AG10803 (cell line): ENCODE data around the gene ABCD4.

Source experiments
- DNase-seq: peaks from one replicate; pipeline ENCODE4 v3.0.0; 2010; ENCODE audit warnings: low read depth
- H3K4me3 ChIP-seq: 2 replicates; pipeline ENCODE4 v1.5.1; 2011; ENCODE audit warnings: mild to moderate bottlenecking, low read length, control low read depth
- TF ChIP-seq, protein P1 (sequence below): conservative IDR thresholded peaks from 2 replicates; pipeline ENCODE4 v1.5.1; 2011; ENCODE audit warnings: mild to moderate bottlenecking, low read length, control low read depth, inconsistent platforms

Gene ABCD4

DNA sequence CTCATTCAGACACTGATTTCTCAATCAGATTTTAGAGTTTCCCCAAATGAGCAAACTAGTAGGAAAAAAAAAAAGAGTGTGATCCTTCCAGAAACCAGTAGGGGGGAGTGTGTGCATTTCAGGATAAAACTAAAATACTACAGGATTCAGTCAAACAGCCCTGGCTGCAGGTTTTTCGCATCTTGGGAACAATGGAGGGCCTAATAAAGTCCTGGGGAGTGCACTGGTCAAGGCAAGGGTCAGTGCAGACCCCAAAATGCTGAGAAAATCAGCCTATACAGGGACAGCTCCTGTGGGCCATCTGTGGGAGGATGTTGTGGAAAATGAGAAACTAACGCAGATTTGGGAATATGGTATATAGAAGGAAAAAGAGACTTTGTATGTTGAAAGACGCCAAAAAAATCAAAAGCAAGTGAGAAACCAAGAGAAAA lies 22.2 kb upstream of the ABCD4 start:
- no peak overlapping the region for H3K4me3 ChIP-seq
- TF ChIP-seq, protein P1, sequence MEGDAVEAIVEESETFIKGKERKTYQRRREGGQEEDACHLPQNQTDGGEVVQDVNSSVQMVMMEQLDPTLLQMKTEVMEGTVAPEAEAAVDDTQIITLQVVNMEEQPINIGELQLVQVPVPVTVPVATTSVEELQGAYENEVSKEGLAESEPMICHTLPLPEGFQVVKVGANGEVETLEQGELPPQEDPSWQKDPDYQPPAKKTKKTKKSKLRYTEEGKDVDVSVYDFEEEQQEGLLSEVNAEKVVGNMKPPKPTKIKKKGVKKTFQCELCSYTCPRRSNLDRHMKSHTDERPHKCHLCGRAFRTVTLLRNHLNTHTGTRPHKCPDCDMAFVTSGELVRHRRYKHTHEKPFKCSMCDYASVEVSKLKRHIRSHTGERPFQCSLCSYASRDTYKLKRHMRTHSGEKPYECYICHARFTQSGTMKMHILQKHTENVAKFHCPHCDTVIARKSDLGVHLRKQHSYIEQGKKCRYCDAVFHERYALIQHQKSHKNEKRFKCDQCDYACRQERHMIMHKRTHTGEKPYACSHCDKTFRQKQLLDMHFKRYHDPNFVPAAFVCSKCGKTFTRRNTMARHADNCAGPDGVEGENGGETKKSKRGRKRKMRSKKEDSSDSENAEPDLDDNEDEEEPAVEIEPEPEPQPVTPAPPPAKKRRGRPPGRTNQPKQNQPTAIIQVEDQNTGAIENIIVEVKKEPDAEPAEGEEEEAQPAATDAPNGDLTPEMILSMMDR = peak; percentile 79
- DNase-seq = peak; percentile 52

DNA sequence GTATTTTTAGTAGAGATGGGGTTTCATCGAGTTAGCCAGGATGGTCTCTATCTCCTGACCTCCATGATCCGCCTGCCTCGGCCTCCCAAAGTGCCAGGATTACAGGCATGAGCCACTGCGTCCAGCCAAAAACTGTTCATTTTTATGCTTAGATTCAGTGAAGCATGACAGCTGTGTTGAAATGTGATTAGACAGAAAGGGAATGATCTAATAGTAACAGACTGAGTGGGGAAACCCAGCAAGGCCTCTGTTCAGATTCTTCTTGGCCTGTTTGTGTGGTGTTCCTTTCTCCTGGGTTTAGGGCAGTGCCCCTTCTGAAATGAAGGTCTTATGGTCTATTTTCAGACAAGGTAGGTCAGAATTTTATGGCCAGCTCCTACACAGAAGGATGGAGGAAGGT lies 11.8 kb upstream of the ABCD4 start:
- DNase-seq = no peak
- TF ChIP-seq, protein P1 = no peak

DNA sequence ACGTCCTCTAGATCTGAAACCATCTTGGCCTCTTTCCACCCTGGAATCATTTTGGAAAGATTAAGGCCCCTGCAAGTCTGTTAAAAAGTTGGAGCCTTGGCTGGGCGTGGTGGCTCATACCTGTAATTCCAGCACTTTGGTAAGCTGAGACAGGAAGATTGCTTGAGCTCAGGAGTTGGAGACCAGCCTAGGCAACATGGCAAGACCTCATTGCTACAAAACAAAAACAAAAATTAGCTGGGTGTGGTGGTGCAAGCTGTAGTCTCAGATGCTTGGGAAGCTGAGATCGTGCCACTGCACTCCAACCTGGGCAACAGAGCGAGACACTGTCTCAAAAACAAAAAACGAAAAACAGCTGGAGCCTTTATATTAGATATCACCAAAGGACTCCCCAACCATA lies 10.9 kb upstream of the ABCD4 start:
- TF ChIP-seq, protein P1 = no peak
- DNase-seq = no peak
- no peak overlapping the region for H3K4me3 ChIP-seq

More for the DNA sequence above, 11.8 kb upstream of the ABCD4 start:
- H3K4me3 ChIP-seq = no peak overlapping the region

DNA sequence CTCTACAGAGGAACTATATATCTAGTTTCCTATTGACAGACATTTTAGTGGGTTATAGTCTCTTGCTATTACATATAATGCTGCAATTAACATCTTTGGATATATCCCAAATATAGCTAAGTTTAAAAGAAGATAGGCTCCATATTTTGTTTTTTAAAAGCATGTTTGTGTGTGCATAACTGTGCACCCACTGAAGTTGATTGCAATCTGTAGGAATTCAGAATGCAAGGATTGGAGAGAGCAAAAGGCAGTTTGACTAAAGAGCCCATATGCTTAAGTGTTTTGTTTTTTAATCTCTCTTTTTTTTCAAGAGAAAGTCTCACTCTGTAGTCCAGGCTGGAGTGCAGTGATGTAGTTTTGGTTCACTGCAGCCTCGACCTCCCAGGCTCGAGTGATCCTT lies 9.4 kb upstream of the ABCD4 start:
- DNase-seq = no peak
- TF ChIP-seq, protein P1 = no peak
- no peak overlapping the region for H3K4me3 ChIP-seq

DNA sequence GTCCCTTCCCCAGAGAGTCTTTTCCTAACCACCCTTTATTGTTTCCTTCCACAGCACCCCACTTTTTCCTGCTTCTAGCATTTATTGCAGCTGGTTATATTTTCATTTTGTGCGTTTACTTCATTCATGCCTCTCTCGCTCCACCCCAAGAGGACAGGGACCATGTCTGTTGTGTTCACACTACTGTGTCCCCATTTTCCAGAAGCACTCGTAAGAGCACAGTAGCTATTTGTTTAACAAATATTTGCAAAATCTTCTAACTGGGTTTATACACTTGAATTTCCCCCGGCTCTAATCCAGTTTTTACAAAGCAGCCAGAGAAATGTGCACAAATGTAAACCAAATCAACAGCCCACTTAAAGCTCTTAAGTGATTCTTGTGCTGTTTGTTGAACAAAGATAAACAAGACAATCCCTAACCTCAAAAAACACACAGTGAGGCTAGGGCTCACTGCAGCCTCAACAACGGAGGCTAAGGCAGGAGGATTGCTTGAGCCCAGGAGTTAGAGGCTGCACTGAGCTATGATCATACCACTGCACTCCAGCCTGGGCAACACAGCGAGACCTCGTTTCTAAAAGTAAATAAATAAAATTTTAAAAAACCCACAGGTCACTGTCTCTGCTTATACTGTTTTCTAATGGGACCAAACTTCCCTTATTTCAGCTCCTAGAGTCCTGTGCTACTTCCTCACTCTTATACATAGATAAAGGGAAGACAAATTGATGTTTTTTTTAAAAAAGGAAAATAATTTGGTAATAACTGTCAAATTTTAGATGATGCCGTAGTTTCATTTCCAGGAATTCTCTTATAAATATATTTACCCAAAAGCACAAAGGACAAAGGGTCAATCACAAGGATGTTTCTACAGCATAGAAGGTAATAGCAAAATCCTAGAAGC lies 6.6 kb upstream of the ABCD4 start:
- DNase-seq = no peak
- TF ChIP-seq, protein P1 = no peak
- no peak overlapping the region for H3K4me3 ChIP-seq

DNA sequence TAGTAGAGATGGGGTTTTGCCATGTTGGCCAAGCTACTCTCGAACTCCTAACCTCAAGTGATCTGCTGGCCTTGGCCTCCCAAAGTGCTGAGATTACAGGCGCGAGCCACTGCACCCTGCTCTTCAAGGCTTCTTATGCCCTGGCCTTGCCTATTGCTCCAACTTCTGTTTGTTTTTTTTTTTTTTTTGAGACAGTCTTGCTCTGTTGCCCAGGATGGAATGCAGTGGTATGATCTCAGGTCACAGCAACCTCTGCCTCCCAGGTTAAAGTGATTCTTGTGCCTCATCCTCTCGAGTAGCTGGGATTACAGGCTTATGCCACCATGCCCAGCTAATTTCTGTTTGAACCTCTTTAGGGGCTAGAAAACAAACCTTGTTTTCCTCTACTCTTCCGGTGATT lies 6.0 kb upstream of the ABCD4 start:
- no peak overlapping the region for H3K4me3 ChIP-seq
- TF ChIP-seq, protein P1 = no peak

DNA sequence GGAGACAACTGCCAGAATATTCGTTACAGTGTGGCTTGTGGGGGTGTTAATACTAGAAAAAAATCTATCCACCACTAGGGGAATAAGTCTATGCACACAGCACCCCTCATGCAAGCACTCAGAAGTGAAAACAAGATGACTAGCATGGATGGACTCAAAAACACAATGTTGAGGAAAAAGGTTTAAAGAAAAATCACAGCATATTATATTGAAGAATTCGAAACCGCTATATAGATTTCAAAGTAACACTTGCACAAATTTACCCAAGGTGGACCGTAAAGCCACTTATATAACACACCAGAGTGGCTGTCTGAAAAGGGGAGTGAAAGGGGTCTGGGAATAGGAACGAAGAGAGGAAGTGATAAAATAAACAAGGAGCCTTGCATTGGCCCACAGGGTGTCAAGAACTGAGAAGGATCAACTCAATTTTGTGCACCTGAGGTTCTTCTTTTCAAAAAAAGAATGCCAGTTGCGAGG lies 544 bp downstream of the ABCD4 start:
- DNase-seq = peak; percentile 59
- H3K4me3 ChIP-seq = peak overlapping the region; percentile 86

More for the DNA sequence above, 6.0 kb upstream of the ABCD4 start:
- no peak for DNase-seq

More for the DNA sequence above, 544 bp downstream of the ABCD4 start:
- TF ChIP-seq, protein P1 = peak; percentile 70
